Measurements from ENCODE around the gene PRKCH.

Gene PRKCH

DNA sequence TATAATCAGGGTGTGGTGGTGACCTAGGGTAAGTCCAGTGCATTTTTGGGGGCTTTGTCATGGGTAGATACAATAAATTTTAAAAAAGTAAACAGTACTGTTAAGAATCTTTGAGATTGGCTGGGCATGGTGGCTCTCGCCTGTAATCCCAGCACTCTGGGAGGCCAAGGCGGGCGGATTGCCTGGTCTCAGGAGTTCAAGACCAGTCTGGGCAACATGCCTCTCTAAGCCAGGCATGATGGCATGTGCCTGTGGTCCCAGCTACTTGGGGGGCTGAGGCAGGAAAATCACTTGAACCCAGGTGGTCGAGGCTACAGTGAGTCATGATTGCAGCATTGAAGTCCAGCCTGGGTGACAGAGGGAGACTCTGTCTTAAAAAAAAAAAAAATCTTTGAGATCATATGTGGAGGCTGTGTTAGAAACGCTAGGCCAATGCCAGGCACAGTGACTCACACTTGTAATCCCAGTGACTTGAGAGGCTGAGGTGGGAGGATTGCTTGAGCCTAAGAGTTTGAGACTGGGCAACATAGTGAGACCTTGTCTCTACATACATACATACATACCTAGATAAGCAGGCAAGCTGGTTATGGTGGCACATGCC is 67.7 kb downstream of the PRKCH start:
- Mint-ChIP-seq H3K27ac (peak overlapping the region; percentile 88), H3K4me1 (peaks cover 0 to 10% of the 10 kb centered on the region in 2 donors), H3K27me3 (peaks cover 0 to under 1% of the 10 kb centered on the region in 2 donors), H3K36me3 (no peaks in the 10 kb centered on the region), H3K4me3 (peak overlapping the region in 1 of 2 donors; percentile 54), H3K9me3 (no peaks in the 10 kb centered on the region)
- DNase-seq (no peak), ATAC-seq (replicated peaks) (peak in 1 of 2 donors; percentile 2)

DNA sequence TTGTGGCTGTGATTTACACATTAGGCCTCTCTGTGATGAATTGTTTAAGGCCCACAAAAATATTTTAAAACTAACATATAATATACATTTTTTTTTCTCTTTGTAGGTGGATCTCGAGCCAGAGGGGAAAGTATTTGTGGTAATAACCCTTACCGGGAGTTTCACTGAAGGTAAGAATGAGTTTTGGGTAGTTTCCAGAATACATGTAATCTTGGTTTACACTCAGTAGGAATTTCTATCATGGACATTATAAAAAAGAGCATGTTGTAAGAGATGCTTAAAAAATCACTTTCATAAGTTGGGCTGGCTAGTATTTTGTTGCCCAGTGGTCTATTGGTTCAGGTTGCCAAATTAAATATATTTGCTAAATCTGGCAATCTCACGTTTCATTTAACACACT is 69.7 kb downstream of the PRKCH start:
- Mint-ChIP-seq H3K36me3 (no peaks in the 10 kb centered on the region), H3K4me1 (peaks cover 0 to 10% of the 10 kb centered on the region in 2 donors), H3K27me3 (no peaks in the 10 kb centered on the region), H3K4me3 (no peak overlapping the region), H3K9me3 (no peaks in the 10 kb centered on the region), H3K27ac (no peak overlapping the region)
- no peak for ATAC-seq (replicated peaks)
- DNase-seq = no peak

DNA sequence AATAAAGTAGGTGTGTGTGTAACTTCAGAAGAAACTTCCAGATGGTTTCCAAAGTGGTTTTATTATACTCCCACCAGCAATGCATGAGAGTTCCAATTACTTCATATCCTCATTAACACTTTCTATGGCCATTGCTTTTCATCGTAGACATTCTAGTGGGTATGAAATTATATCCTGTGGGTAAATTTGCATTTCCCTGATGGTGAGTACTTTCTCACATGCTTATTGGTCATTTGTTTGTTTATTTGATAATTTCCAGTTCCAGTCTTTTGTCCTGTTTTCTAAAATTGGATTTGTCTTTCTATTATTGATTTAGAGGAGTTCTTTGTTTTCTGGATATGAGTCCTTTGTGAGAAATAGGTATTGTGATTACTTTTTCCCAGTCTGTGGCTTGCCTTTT is 70.9 kb downstream of the PRKCH start:
- Mint-ChIP-seq H3K4me3 (no peak overlapping the region), H3K27ac (no peak overlapping the region), H3K36me3 (peaks cover 0 to 3% of the 10 kb centered on the region in 2 donors), H3K4me1 (peaks cover 0 to 10% of the 10 kb centered on the region in 2 donors), H3K9me3 (no peaks in the 10 kb centered on the region), H3K27me3 (peaks cover 0 to 10% of the 10 kb centered on the region in 2 donors)
- ATAC-seq (replicated peaks) (no peak), DNase-seq (no peak)

DNA sequence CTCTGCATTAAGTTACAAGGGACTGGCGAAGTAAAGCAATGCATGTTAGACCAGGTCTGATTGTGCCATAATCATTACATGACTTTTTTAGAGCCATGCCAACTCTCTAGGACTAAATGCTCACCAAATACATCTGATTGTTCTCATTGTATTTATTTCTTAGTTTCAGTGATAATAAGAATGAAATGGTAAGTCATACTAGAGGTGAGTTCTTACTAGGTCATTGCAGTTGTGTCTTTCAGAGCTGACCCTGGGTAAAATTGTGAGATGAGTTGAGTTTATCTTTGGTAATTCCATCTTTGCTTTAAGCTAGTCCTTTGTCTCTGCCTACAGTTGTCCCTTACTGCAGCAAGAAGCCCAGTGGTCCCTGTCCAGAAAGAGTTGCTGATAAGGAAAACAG is 73.2 kb downstream of the PRKCH start:
- Mint-ChIP-seq H3K27ac (no peak overlapping the region), H3K4me3 (no peak overlapping the region), H3K27me3 (peaks cover 0 to 10% of the 10 kb centered on the region in 2 donors), H3K36me3 (peaks cover 0 to 3% of the 10 kb centered on the region in 2 donors), H3K4me1 (no peaks in the 10 kb centered on the region), H3K9me3 (no peaks in the 10 kb centered on the region)
- DNase-seq (no peak), ATAC-seq (replicated peaks) (no peak)

DNA sequence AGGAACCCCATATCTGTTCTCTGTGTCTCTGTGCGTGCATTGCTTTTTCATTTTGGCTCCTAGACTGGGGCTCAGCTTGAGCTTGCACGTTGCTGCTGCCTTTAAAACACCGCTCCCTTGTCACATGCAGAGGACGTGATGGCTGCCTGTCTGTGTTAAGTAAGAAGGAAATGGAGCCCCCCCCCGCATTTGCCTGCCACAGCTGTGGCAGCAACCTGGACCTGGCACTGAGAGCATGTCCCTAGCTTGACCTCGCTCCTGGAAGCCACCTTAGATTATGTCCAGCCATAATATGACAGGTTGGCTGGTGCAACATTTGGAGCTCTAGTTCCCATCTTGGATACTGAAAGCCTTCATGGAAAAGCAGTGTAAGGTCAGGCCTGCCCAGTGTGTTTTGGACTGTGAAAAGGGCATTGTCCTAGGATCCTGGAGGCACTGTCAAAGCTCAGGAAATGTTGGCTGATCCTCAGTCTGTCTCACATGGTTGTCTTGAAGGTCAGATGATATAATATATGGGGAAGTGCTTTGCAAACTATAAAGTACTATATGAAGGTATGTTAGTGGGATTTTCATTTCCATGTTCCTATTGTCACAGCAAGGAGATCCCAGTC is 73.8 kb downstream of the PRKCH start:
- no peaks in the 10 kb centered on the region for H3K9me3 Mint-ChIP-seq
- ATAC-seq (replicated peaks) = no peak
- H3K27ac Mint-ChIP-seq = no peak overlapping the region

DNA sequence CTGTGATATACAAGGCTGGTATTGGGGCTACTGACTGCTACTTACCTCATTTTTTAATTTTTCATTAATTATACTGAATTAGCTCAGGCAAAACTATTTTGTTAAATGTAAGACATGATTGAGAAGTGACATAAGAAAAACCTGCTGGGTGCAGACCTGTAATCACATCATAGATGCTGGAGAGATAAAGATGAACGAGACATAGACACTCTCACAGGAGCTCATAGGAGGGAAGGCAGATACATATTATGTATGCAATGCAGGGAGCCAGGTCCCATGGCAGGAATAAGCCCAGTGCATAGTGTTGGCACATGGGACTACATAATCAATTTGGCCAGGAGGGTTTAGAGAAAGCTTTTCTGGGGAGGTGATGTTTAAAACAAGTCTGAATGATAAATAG is 74.9 kb downstream of the PRKCH start:
- H3K9me3 Mint-ChIP-seq = no peaks in the 10 kb centered on the region
- no peak for DNase-seq
- no peak overlapping the region for H3K27ac Mint-ChIP-seq
- ATAC-seq (replicated peaks) = no peak
- peaks cover 0 to 3% of the 10 kb centered on the region in 2 donors for H3K36me3 Mint-ChIP-seq
- H3K27me3 Mint-ChIP-seq = peaks cover 0 to 10% of the 10 kb centered on the region in 2 donors
- H3K4me1 Mint-ChIP-seq = no peaks in the 10 kb centered on the region
- H3K4me3 Mint-ChIP-seq = no peak overlapping the region

More for the DNA sequence above, 73.8 kb downstream of the PRKCH start:
- H3K4me1 Mint-ChIP-seq = no peaks in the 10 kb centered on the region
- peaks cover 0 to 10% of the 10 kb centered on the region in 2 donors for H3K27me3 Mint-ChIP-seq
- peaks cover 0 to 3% of the 10 kb centered on the region in 2 donors for H3K36me3 Mint-ChIP-seq
- H3K4me3 Mint-ChIP-seq = no peak overlapping the region
- DNase-seq = no peak

DNA sequence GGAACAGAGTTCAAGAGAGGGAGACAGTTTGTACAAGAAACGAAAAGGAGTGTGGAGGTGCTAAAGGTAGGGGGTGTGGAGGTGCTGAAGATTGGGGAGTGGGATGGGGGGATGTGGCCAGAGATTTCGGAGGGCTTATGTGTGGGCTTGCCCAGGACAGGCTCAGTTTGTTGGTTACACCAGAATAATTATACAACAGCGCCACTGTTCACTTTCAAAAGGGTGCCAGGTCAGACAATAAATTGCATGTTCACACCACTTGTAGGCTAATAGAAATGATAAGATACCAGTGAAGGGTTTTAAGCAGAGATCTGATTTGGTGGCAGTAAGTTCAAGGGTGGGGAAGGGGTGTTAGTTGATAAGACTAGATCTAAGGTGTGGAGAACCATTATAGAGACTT is 75.3 kb downstream of the PRKCH start:
- H3K4me1 Mint-ChIP-seq = no peaks in the 10 kb centered on the region
- DNase-seq (no peak), ATAC-seq (replicated peaks) (no peak)
- no peak overlapping the region for H3K4me3 Mint-ChIP-seq
- H3K27ac Mint-ChIP-seq = no peak overlapping the region
- H3K9me3 Mint-ChIP-seq = no peaks in the 10 kb centered on the region
- H3K36me3 Mint-ChIP-seq = peaks cover 0 to 3% of the 10 kb centered on the region in 2 donors
- H3K27me3 Mint-ChIP-seq = peaks cover 0 to 10% of the 10 kb centered on the region in 2 donors

DNA sequence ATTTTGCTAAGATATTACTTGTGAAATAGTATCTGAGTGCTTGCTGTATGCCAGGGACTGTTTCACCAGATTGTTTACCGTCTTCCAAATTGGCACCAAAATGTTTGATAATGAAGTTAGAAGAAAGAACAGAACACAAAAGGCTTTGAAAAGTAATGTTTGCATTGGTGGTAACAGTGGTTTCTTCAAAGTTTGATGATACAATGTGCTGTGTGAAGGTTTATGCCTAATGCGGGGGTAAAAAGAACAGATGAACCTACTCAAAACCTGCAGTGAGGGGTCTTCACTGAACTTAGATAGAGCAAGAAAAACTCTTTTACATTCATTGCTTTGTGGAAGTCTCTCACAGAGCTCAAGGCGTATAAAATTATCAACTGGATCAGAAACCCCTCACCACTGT is 76.2 kb downstream of the PRKCH start:
- no peaks in the 10 kb centered on the region for H3K9me3 Mint-ChIP-seq
- no peak for ATAC-seq (replicated peaks)
- no peaks in the 10 kb centered on the region for H3K4me1 Mint-ChIP-seq
- no peak overlapping the region for H3K4me3 Mint-ChIP-seq
- H3K27me3 Mint-ChIP-seq = peaks cover 0 to 10% of the 10 kb centered on the region in 2 donors
- no peak overlapping the region for H3K27ac Mint-ChIP-seq
- peaks cover 0 to 3% of the 10 kb centered on the region in 2 donors for H3K36me3 Mint-ChIP-seq
- DNase-seq = no peak

DNA sequence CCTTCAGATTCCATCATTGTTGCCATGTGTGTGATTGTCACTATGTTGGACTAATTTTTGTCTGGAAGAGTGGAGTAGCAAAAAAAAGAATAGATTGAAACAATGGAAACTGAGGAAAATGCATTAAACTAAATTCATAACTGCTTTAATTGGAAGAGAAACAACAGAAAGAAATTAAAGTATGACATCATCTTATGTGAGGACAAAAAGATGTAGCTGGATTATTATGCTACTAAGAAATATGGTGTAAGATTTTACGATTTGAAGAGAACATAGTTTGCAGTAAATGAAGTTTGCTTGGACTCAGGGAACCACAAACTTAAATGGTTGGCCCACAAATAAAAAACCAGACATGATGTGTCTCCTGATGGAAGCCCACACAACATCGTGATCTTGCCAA is 76.8 kb downstream of the PRKCH start:
- H3K9me3 Mint-ChIP-seq = no peaks in the 10 kb centered on the region
- H3K27me3 Mint-ChIP-seq = peaks cover 0 to 10% of the 10 kb centered on the region in 2 donors
- H3K36me3 Mint-ChIP-seq = peaks cover 0 to 3% of the 10 kb centered on the region in 2 donors
- no peak overlapping the region for H3K27ac Mint-ChIP-seq
- ATAC-seq (replicated peaks) (no peak), DNase-seq (no peak)
- no peaks in the 10 kb centered on the region for H3K4me1 Mint-ChIP-seq
- H3K4me3 Mint-ChIP-seq = no peak overlapping the region

DNA sequence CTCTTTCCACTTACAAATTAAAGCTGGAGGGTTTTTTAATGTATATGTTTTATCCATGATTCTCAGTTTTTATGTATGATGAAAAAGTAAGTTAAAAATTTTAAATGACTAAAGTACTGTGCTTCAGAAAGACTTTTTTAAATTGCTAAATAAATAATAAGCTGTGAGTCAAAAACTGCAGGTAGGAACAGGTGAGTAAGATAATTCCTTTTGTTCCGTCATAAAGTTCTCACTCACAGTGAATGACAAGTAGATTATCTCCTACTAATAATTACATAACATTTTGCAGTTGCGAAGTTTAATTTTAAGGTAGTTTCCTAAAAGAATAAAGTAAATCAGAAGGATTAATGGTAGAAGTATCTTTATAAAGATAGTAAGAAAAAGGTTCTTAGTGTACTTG is 78.0 kb downstream of the PRKCH start:
- H3K27ac Mint-ChIP-seq = no peak overlapping the region
- DNase-seq (no peak), ATAC-seq (replicated peaks) (no peak)
- no peaks in the 10 kb centered on the region for H3K4me1 Mint-ChIP-seq
- no peak overlapping the region for H3K4me3 Mint-ChIP-seq
- H3K36me3 Mint-ChIP-seq = peaks cover 0 to 3% of the 10 kb centered on the region in 2 donors
- H3K27me3 Mint-ChIP-seq = peaks cover 0 to 10% of the 10 kb centered on the region in 2 donors
- H3K9me3 Mint-ChIP-seq = no peaks in the 10 kb centered on the region

DNA sequence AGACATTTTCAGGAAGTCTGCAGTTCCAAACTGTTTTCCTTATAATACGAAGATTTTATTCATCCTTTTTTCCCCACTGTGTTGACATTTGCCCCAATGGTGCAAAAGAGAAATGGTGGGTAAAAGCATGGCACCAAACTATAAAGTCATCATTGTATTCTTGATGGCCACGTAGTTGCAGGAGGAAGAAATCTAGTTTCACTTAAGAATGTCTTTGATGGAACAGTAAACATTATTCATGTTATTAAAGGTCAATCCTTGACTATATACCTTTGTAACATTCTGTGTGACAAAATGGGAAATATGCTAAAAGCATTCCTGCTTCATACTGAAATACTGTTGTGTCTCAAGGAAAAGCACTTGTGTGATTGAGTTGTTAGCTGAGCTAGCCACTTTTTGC is 80.1 kb downstream of the PRKCH start:
- Mint-ChIP-seq H3K27ac (no peak overlapping the region), H3K4me1 (no peaks in the 10 kb centered on the region), H3K4me3 (no peak overlapping the region), H3K9me3 (no peaks in the 10 kb centered on the region), H3K36me3 (peaks cover 0 to 2% of the 10 kb centered on the region in 2 donors), H3K27me3 (peaks cover 0 to 8% of the 10 kb centered on the region in 2 donors)
- ATAC-seq (replicated peaks) (no peak), DNase-seq (no peak)

DNA sequence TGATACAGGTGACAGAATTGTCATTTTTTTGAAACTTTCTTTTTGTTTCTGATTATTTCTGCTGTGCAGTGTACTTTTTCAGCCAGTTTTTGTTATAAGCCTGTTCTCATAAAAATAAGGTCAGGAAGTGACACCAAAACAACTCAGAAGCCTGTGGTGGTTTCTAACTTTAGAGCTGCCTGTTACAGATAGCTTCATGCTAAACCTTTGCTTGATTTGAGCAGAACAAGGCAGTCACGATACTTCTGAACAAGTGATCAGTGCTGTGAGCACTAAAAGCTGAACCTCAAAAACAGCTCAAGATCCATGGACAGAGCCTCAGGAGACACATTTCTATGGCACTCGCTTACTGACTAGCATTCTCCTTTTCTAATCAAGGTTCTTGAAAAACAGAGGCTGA is 82.0 kb downstream of the PRKCH start:
- no peak for ATAC-seq (replicated peaks)
- Mint-ChIP-seq H3K27ac (no peak overlapping the region), H3K9me3 (no peaks in the 10 kb centered on the region), H3K36me3 (no peaks in the 10 kb centered on the region), H3K4me3 (no peak overlapping the region), H3K4me1 (no peaks in the 10 kb centered on the region), H3K27me3 (no peaks in the 10 kb centered on the region)
- no peak for DNase-seq

DNA sequence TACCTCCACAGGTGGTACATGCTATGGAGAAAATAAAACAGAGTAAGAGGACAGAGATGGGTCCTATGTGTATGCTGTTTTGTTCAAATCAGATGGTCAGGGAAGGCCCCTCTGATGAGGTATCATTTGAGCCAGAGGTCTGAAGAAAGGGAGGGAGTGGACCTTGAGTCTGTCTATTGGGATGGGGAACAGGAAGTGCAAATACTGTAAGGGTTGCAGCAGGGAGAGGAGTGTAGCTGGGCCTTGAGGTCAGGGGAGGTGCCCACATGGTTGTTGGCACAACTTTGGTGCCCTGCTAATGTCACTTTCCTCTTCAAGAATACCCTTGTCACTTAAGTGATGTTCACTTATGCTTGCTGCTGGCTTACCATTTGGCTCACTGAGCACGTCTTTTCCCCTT is 83.3 kb downstream of the PRKCH start:
- DNase-seq = no peak
- H3K4me3 Mint-ChIP-seq = no peak overlapping the region
- H3K27me3 Mint-ChIP-seq = no peaks in the 10 kb centered on the region
- H3K27ac Mint-ChIP-seq = no peak overlapping the region
- ATAC-seq (replicated peaks) = no peak
- H3K9me3 Mint-ChIP-seq = no peaks in the 10 kb centered on the region
- no peaks in the 10 kb centered on the region for H3K36me3 Mint-ChIP-seq
- H3K4me1 Mint-ChIP-seq = no peaks in the 10 kb centered on the region

DNA sequence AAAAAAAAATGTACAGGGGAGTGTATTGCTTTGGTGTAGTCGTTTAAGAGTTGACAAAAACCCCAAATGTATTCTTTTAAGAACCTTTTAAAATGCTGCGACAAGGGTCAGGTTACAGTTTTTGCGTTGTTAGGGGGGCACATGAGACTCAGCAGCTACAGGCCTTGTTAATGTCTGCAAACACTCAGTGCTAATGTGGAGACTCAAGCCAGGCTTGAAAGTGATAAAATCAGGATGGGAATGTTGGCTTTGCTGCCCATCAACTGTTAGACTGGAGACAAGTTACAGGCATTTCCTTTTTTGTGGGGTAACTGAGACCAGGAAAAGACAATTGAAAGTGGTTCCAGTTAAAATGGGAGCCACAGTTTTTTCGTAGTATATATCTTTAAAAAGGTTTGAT is 84.8 kb downstream of the PRKCH start:
- no peaks in the 10 kb centered on the region for H3K4me1 Mint-ChIP-seq
- no peak overlapping the region for H3K27ac Mint-ChIP-seq
- H3K4me3 Mint-ChIP-seq = no peak overlapping the region
- ATAC-seq (replicated peaks) (no peak), DNase-seq (no peak)
- H3K9me3 Mint-ChIP-seq = no peaks in the 10 kb centered on the region
- no peaks in the 10 kb centered on the region for H3K36me3 Mint-ChIP-seq
- no peaks in the 10 kb centered on the region for H3K27me3 Mint-ChIP-seq

DNA sequence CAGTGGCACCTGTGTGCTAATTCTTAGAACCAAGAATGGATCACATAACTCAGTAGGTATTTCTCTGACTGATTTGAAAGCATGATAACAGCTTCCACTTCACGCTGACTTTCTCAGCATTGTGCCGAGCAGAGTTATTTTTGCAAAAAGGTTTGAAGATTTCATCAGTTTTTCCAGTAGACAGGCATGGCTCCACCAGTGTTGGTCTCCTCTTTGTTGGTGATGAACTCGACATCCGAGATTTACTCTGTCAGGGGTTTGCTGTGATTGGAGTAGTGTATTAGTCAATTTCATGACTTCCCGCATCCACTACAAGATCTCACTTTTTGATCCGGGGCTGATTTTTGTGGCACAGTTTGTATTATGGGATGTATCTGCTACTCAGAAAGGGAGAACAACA is 85.3 kb downstream of the PRKCH start:
- no peaks in the 10 kb centered on the region for H3K36me3 Mint-ChIP-seq

More for the DNA sequence above, 85.3 kb downstream of the PRKCH start:
- H3K27ac Mint-ChIP-seq = no peak overlapping the region
- DNase-seq = no peak
- no peaks in the 10 kb centered on the region for H3K4me1 Mint-ChIP-seq
- H3K27me3 Mint-ChIP-seq = no peaks in the 10 kb centered on the region
- H3K9me3 Mint-ChIP-seq = no peaks in the 10 kb centered on the region
- H3K4me3 Mint-ChIP-seq = no peak overlapping the region
- no peak for ATAC-seq (replicated peaks)

All from stimulated activated naive B cell treated with anti-CD40 and anti-IgM and Interleukin-4, amounts not matched to agents 10 μg/mL and 1 μg/mL and 100 μg/mL, for 72 hours (primary cell).